ENCODE measurements around the gene VAC14. TPM values are rescaled to one million over a fixed set of nuclear protein-coding genes. Genes with fewer than 3 reads are reported as not detected.

Gene VAC14
- total and polyA plus RNA-seq, 8 donors: 14.9 to 90.6 (median 39.3) TPM

DNA sequence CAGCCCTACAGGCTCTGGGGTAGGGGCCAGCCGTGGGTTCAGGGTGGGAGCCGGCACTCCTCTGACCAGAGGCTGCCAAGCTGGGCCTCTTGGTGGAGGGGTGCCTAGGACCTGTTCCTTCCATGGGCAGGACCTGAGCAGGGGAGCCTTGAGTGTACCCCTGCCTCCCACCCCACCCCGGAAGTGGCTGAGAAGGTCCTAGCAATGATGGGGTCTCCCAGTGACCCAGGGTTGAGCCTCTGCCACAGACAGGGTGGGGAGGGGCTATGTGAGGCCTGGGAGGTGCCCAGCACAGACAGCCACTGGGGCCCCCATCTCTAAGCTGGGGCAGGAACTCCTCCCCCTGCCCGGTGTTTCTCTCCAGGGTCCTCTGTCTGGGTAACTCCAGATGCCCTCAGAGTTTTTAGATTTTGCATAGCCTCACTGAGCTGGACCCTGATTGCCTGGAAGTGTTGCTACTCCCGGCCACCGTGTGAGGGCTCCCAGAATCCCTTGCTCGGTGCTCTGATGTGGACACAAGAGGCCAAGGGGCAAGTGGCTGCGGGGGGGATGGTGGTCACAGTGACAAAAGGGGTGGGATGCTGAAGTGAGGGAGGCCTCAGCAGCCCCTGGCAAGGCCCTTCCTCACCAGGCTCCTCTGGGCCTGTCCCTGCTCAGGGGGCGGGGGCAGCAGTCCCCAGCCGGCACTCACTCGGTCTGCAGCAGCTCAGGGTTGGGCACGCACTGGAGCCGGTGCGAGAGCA, 108.7 kb downstream of the VAC14 start:
- no peaks in the 10 kb centered on the region for H3K27me3 ChIP-seq
- TF ChIP-seq CTCF (IDR thresholded peaks at IDR 0.05): no peak
- no peak for TF ChIP-seq POLR2A (IDR thresholded peaks at IDR 0.05)
- TF ChIP-seq EP300 (IDR thresholded peaks at IDR 0.05): no peak
- TF ChIP-seq POLR2AphosphoS5 (IDR thresholded peaks at IDR 0.05): no peak
- peaks cover 79 to 100% (median 94%) of the 10 kb centered on the region in 4 donors for H3K4me1 ChIP-seq
- no peaks in the 10 kb centered on the region for H3K9me3 ChIP-seq
- peak in 1 of 2 donors; percentile 53 for DNase-seq
- peak overlapping the region; percentile 50 to 95 (median 85) for H3K27ac ChIP-seq
- no peak overlapping the region for H3K4me3 ChIP-seq
- peaks cover 0 to 8% (median 0%) of the 10 kb centered on the region in 4 donors for H3K36me3 ChIP-seq
- intact Hi-C loops (cut with DNase I; ENCODE audit: low total_unique reads): no loop called here
- WGBS, 5 donors: 69 to 83% (median 73%) methylated on average over 12 to 14 of the region's 14 CpGs

DNA sequence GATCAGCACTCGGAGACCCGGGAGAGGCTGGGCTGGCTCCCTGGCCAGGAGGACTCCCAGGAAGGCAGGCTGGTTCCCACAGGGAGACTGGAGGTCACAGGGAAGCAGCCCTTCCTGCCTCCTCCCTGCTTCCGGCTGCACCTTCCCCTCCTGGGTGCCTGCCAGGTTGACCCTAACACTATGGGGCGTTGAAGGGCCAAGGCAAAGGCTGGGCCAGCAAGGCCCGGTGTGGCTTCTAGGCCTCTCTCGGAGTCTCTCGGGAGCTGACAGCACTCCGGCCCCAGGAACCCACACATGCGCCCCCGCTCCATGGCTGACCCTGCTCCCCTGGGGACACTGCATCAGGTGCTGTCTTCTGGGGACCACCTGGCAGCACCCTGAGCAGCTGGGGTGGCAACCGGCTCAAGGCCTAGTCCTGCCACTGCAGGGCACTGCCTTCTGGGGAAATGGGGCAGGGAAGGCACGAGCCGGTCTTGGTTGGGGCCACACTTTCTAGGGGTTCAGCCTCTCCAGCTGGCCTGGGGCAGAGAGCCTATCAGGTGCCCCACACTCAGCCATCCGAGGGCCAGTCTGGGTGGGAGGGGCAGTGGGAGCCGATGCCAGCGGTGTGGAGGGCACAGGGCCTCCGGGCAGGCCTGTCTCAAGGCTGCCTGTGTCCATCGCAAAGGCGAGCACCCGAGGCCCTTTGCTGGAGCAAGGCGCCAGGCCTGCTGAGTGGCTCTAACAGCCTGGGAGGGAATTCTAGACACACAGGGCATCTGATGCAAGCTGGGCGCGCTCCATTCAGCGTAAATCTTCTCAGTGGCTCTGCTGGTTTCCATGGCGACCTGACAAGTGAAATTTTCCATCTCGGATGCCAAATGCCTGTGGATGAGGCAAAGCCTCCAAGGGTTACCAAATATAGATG, 109.5 kb downstream of the VAC14 start:
- Histone ChIP-seq H3K4me3 (no peak overlapping the region), H3K27me3 (no peaks in the 10 kb centered on the region), H3K4me1 (peaks cover 78 to 100% (median 94%) of the 10 kb centered on the region in 4 donors), H3K27ac (peak overlapping the region; percentile 50 to 95 (median 85)), H3K36me3 (peaks cover 0 to 8% (median 0%) of the 10 kb centered on the region in 4 donors), H3K9me3 (no peaks in the 10 kb centered on the region)
- DNase-seq: peak; percentile 52 to 94
- TF ChIP-seq EP300 (IDR thresholded peaks at IDR 0.05) (peak; percentile 45), POLR2A (IDR thresholded peaks at IDR 0.05) (no peak), CTCF (IDR thresholded peaks at IDR 0.05) (no peak), POLR2AphosphoS5 (IDR thresholded peaks at IDR 0.05) (peak; percentile 30 to 74 (median 62))
- intact Hi-C loops (cut with DNase I; ENCODE audit: low total_unique reads): no loop called here
- WGBS, 5 donors: 61 to 83% (median 79%) methylated on average over 12 to 26 of the region's 26 CpGs

DNA sequence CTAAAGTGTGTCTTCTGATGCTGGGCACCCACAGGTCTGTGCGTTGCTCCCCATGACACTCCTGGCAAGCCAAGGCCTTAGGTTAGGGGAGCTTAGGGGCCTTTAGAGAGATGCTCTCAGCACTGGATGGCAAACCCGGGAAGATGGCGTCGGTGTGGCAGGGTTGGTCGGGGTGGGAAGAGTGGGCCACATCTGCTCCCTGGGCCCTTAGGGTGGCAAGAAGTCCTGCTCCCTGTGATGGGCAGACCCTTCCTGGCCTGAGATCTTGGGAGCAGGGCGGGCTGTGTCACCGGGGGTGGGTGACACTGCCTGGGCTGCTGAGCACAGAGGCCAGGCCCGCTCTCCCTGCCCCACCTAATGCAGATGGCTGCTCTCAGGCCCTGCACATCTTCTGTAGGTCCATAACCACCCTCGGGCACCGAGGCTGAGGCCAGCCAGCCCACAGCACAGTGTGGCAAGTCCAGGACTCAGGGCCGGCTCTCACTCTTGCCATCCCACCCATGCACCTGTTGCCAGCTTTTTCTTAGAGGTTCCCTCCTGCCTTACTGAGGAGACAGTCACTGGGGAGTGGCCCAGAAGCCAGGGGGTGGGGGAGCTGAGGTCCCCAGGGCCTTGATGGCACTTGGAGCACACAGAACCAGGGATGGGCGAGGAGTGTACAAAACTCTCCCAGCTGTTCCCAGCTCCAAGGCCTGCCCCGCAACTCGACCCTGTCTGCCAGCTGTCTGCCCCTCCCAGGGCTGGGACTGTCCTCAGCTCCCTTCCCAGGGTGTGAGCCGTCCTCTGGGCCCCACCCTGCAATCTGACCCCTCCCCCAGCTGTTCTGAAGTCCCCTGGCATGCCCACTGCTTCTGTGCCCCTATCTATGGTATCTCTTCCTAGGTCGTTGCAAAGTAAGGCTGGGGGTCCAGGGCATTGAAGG, 110.7 kb downstream of the VAC14 start:
- intact Hi-C loops (cut with DNase I; ENCODE audit: low total_unique reads): no loop called here
- WGBS, 5 donors: 71 to 80% (median 75%) methylated on average over 9 to 16 of the region's 16 CpGs
- peak overlapping the region; percentile 63 to 95 (median 85) for H3K27ac ChIP-seq
- peaks cover 0 to 8% (median 0%) of the 10 kb centered on the region in 4 donors for H3K36me3 ChIP-seq
- peak in 1 of 2 donors; percentile 33 for DNase-seq
- H3K4me3 ChIP-seq: no peak overlapping the region
- TF ChIP-seq POLR2A (IDR thresholded peaks at IDR 0.05) (no peak), CTCF (IDR thresholded peaks at IDR 0.05) (no peak), EP300 (IDR thresholded peaks at IDR 0.05) (no peak), POLR2AphosphoS5 (IDR thresholded peaks at IDR 0.05) (no peak)
- H3K27me3 ChIP-seq: peaks cover 0 to 3% (median 0%) of the 10 kb centered on the region in 3 donors
- H3K9me3 ChIP-seq: no peaks in the 10 kb centered on the region
- H3K4me1 ChIP-seq: peaks cover 72 to 96% (median 87%) of the 10 kb centered on the region in 4 donors

Data from stomach (tissue), 9 donors.